BE2C (cell line): ENCODE data around the gene HIVEP3.

Experiments
- DNase-seq: peaks from one replicate; pipeline ENCODE4 v3.0.0-alpha.2; 2020
- H3K27me3 ChIP-seq: fragments of 250-450 bp; sonication (Bioruptor Pico); 2 replicates; pipeline ENCODE4 v1.5.1; 2020; ENCODE audit warnings: mild to moderate bottlenecking
- H3K36me3 ChIP-seq: fragments of 250-450 bp; sonication (Bioruptor Pico); 2 replicates; pipeline ENCODE4 v1.5.1; 2020; ENCODE audit warnings: mild to moderate bottlenecking
- H3K4me1 ChIP-seq: fragments of 250-450 bp; sonication (Bioruptor Pico); 2 replicates; pipeline ENCODE4 v1.5.1; 2020
- H3K4me3 ChIP-seq: 2 replicates; pipeline ENCODE4 v1.5.1; 2011; ENCODE audit warnings: low read depth, low read length
- H3K9me3 ChIP-seq: fragments of 250-450 bp; sonication (Bioruptor Pico); 2 replicates; pipeline ENCODE4 v1.5.1; 2020
- TF ChIP-seq, protein P1 (sequence below): IDR thresholded peaks from 2 replicates; pipeline ENCODE4 v1.5.1; 2012; ENCODE audit warnings: mild to moderate bottlenecking, low read depth, low read length

HIVEP3 gene

DNA sequence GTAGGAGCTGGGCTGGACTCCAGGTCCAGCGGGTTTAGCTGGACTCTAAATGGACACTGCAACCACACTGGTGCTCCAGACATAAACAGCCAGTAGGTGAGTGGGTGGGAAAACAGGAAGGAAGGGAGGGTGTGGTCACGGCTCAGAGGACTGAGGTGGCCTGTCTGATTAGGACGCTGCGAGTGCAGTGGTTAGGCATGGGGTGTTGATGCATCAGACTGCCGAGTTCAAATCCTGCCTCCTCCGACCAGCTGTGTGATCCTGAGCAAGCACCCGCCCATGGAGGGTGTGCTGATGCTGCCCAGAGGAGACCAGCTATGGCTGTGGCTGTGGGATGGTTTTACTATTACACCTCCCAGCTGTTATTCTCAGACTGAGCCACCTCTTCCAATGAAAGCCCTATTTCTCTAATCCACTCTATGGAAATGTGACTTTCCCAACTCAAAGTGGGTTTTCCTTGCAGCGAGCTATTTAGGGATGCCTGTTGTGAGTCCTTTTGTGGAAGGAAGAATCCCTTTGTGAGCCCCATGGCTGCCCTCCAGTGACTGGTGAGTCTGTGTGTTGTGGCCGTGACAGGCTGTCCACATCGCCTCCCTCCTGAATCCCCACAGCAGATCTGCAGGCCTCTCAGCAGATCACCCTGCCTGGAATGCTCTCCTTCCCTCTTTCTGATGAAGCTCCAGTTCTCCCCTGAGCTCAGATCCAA lies 377.7 kb downstream of the HIVEP3 start:
- Histone ChIP-seq H3K9me3 (no peaks in the 10 kb centered on the region), H3K27me3 (no peaks in the 10 kb centered on the region), H3K36me3 (no peaks in the 10 kb centered on the region), H3K4me1 (no peaks in the 10 kb centered on the region; the same call in 1 of the 2 replicates), H3K4me3 (no peak overlapping the region)
- TF ChIP-seq, protein P1, sequence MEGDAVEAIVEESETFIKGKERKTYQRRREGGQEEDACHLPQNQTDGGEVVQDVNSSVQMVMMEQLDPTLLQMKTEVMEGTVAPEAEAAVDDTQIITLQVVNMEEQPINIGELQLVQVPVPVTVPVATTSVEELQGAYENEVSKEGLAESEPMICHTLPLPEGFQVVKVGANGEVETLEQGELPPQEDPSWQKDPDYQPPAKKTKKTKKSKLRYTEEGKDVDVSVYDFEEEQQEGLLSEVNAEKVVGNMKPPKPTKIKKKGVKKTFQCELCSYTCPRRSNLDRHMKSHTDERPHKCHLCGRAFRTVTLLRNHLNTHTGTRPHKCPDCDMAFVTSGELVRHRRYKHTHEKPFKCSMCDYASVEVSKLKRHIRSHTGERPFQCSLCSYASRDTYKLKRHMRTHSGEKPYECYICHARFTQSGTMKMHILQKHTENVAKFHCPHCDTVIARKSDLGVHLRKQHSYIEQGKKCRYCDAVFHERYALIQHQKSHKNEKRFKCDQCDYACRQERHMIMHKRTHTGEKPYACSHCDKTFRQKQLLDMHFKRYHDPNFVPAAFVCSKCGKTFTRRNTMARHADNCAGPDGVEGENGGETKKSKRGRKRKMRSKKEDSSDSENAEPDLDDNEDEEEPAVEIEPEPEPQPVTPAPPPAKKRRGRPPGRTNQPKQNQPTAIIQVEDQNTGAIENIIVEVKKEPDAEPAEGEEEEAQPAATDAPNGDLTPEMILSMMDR: no peak
- no peak for DNase-seq

DNA sequence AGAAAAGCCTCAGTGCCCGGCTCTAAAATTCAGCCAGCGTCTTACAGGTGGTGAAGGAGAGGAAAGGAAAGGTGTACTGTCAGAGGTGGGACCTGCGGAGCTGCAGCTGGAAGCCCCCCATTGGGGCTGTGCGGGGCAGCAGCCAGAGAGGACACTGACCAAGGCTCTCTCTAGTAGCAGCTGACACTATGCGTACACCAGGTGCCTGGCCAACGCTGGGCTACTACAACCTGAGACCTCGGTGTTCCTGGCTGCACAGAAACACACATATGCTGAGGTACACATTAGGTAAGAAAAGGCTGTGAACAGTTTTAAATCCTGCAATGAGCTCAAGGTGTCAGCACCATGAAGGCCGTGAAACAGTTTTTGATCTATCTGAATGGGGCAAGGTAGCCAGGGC lies 378.7 kb downstream of the HIVEP3 start:
- no peaks in the 10 kb centered on the region for H3K36me3 ChIP-seq
- H3K9me3 ChIP-seq: no peaks in the 10 kb centered on the region
- no peaks in the 10 kb centered on the region; the same call in 1 of the 2 replicates for H3K4me1 ChIP-seq
- DNase-seq: no peak
- H3K4me3 ChIP-seq: no peak overlapping the region
- TF ChIP-seq, protein P1: no peak
- H3K27me3 ChIP-seq: no peaks in the 10 kb centered on the region

- Histone ChIP-seq H3K4me3 (no peak overlapping the region), H3K27me3 (no peaks in the 10 kb centered on the region), H3K4me1 (no peaks in the 10 kb centered on the region; the same call in 1 of the 2 replicates), H3K9me3 (no peaks in the 10 kb centered on the region), H3K36me3 (no peaks in the 10 kb centered on the region)
- TF ChIP-seq, protein P1: no peak
- DNase-seq: no peak
Observed at GRCh38 chr1:41539418-41539805, 379.3 kb downstream of the HIVEP3 start.

DNA sequence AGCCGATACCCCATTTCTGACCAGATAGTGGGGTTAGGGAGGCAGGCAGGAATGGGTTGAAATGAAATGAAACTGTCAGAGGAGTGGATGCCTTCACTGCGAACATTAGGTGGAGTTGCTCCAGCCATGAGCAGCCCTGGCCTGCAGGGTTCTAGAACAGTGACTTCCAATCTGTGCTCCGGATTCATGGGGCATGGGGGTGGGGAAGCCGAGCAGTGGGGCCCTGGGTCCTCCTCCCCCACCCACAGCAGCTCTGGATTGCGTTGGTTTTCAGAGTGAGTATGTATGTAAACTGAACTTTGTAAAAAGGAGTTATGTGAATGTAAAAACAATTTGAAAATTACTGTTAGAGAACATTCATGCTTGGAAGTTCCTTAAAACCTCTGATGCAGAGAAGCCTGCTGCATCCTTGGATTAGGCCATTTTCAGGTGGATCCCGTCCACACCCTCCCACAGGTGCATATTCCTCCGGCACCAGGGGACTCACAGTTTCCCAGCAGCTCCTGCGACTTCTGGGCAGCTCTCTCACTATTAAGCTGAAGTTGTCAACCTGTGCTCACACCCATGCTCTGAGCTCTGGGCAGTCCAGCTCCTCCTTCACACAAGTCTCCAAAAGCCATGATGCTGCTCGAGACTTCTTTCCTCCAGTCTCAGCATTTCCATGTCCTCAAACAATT lies 379.8 kb downstream of the HIVEP3 start:
- no peaks in the 10 kb centered on the region for H3K36me3 ChIP-seq

GRCh38 chr1:41537788-41538351 lies 380.9 kb downstream of the HIVEP3 start:
- Histone ChIP-seq H3K27me3 (no peaks in the 10 kb centered on the region), H3K4me3 (no peak overlapping the region), H3K4me1 (no peaks in the 10 kb centered on the region; the same call in 1 of the 2 replicates), H3K36me3 (no peaks in the 10 kb centered on the region), H3K9me3 (no peaks in the 10 kb centered on the region)
- no peak for DNase-seq
- TF ChIP-seq, protein P1: no peak

More for the DNA sequence above, 379.8 kb downstream of the HIVEP3 start:
- DNase-seq: no peak
- no peaks in the 10 kb centered on the region; the same call in 1 of the 2 replicates for H3K4me1 ChIP-seq
- H3K27me3 ChIP-seq: no peaks in the 10 kb centered on the region
- H3K4me3 ChIP-seq: no peak overlapping the region
- TF ChIP-seq, protein P1: no peak
- no peaks in the 10 kb centered on the region for H3K9me3 ChIP-seq

DNA sequence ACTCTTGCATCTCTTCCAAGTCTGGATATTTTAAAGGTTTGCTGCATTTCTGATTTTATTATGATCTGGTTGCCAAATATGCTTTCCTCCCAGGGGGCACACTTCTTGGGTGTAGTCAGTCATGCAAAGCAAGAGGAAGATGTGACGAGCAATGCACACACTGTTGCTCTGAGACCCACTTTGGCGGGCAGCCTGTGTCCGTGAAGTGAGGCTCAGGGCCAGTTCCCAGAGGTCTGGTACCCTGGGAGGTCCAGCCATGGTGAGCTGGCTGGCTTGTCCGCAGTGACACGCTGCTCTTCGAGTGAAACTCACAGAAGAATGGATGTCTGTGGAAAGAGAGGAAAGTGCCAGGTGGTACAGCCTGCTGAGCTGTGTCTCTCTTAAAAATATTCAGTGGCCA lies 381.5 kb downstream of the HIVEP3 start:
- H3K9me3 ChIP-seq: no peaks in the 10 kb centered on the region
- H3K4me3 ChIP-seq: no peak overlapping the region
- H3K4me1 ChIP-seq: no peaks in the 10 kb centered on the region; the same call in 1 of the 2 replicates
- no peak for DNase-seq
- no peaks in the 10 kb centered on the region for H3K36me3 ChIP-seq
- no peaks in the 10 kb centered on the region for H3K27me3 ChIP-seq
- TF ChIP-seq, protein P1: no peak
